SU-DHL-6 (cell line): Measurements from ENCODE around the gene RNF144A.

Source experiments
- H2AFZ ChIP-seq: fragments of 200-600 bp; sonication (generic); 2 replicates; pipeline ENCODE4 v1.6.1; 2014; ENCODE audit warnings: low read depth, mild to moderate bottlenecking, moderate library complexity, mixed read lengths, antibody characterized with exemption, low read length; ENCODE audit not compliant: severe bottlenecking
- H3F3A ChIP-seq: fragments of 200-600 bp; shearing (Covaris generic); 2 replicates; pipeline ENCODE4 v1.6.0; 2016; ENCODE audit warnings: antibody characterized with exemption, mild to moderate bottlenecking; ENCODE audit not compliant: insufficient read depth
- H3K27ac ChIP-seq: fragments of 200-600 bp; sonication (generic); 2 replicates; pipeline ENCODE4 v1.5.1; 2016; ENCODE audit warnings: low read depth, mild to moderate bottlenecking, low read length, moderate library complexity, mixed read lengths
- H3K27me3 ChIP-seq: fragments of 200-600 bp; sonication (generic), shearing (Covaris generic); 2 replicates; pipeline ENCODE4 v1.6.0; 2014; ENCODE audit warnings: mild to moderate bottlenecking, low read length
- H3K36me3 ChIP-seq: fragments of 200-600 bp; sonication (generic); 2 replicates; pipeline ENCODE4 v1.6.1; 2014; ENCODE audit warnings: mild to moderate bottlenecking, low read length, mixed read lengths
- H3K4me2 ChIP-seq: fragments of 300-600, 200-600 bp; shearing (Covaris generic), sonication (generic); 2 replicates; pipeline ENCODE4 v1.6.0; 2014; ENCODE audit warnings: low read length, low read depth, mild to moderate bottlenecking; ENCODE audit not compliant: poor library complexity, severe bottlenecking
- H3K4me3 ChIP-seq: fragments of 200-600 bp; sonication (generic); 2 replicates; pipeline ENCODE4 v1.5.1; 2014; ENCODE audit warnings: antibody characterized with exemption, low read length, mild to moderate bottlenecking, mixed read lengths; ENCODE audit not compliant: insufficient read depth, poor library complexity, severe bottlenecking
- H3K79me2 ChIP-seq: fragments of 200-600 bp; sonication (generic); 2 replicates; pipeline ENCODE4 v1.6.1; 2014; ENCODE audit warnings: mild to moderate bottlenecking, low read length, moderate library complexity; ENCODE audit not compliant: insufficient read depth
- H3K9ac ChIP-seq: fragments of 200-600 bp; sonication (generic); 2 replicates; pipeline ENCODE4 v1.7.0; 2014; ENCODE audit warnings: mild to moderate bottlenecking, low read length
- H3K9me2 ChIP-seq: fragments of 200-600 bp; sonication (generic); replicated peaks from 2 replicates; pipeline ENCODE4 v1.6.1; 2014; ENCODE audit warnings: low read length; ENCODE audit not compliant: insufficient read depth
- H3K9me3 ChIP-seq: fragments of 200-600 bp; sonication (generic); 2 replicates; pipeline ENCODE4 v1.6.1; 2014; ENCODE audit warnings: low read length, mixed read lengths; ENCODE audit not compliant: insufficient read depth
- H4K20me1 ChIP-seq: fragments of 200-600 bp; sonication (generic); 2 replicates; pipeline ENCODE4 v1.6.1; 2014; ENCODE audit warnings: low read depth, mild to moderate bottlenecking, antibody characterized with exemption, low read length, moderate library complexity, mixed read lengths
- CTCF ChIP-seq: fragments of 200-600 bp; sonication (generic); IDR thresholded peaks from one replicate; pipeline ENCODE4 v1.5.1; 2017; ENCODE audit warnings: antibody characterized with exemption, mild to moderate bottlenecking, low read length, moderate library complexity; ENCODE audit not compliant: insufficient read depth, poor library complexity, severe bottlenecking
- EZH2phosphoT487 ChIP-seq: fragments of 200-600 bp; sonication (generic), shearing (Covaris generic); conservative IDR thresholded peaks from 2 replicates; pipeline ENCODE4 v1.6.1; 2018; ENCODE audit warnings: mild to moderate bottlenecking, antibody characterized with exemption, low read length, moderate library complexity, mixed read lengths

Gene RNF144A

DNA sequence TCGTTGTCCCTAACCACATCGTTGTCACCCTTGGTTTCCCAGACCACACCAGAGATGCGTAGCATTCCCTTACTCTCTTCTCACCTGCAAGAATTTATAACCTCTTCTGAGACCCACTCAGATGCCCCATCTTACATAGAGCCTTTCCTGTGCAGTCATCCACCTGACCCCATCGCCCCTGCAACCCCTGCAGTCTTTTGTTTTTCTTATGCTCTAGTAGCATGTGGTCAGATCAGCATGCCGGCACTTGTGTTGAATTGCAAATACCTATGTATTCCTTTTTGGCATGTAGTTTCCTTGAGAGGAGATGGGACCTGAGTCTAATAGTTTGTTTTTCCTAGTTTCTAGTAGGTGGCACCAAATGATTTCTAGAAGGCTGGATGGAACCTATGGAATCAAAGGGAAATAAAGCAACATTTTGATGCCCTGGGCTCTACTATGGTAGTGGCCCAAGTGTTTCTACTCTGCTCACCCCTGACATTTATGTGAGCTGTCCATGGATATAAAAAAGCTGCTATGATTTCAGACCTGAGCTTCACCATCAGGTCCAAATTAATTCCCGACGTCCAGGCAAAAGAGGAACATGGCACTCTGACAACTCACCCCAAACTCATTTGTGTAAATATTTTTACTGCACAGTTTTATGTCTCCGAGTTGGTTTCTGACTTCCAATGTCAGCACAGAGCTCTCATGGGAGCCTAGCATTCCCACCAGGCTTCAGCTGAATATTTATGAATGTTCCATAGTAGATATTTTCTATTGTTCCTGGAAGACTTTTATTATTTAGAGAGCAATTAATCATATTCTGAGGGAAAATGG lies 143.6 kb downstream of the RNF144A start:
- H3K27me3 ChIP-seq, result no peaks in the 10 kb centered on the region
- TF ChIP-seq CTCF, result no peak
- no peak for TF ChIP-seq EZH2phosphoT487
- H3K4me3 ChIP-seq, result no peak overlapping the region
- no peaks in the 10 kb centered on the region for H3K36me3 ChIP-seq
- H2AFZ ChIP-seq, result no peak overlapping the region
- H3K9me3 ChIP-seq, result no peaks in the 10 kb centered on the region
- H3F3A ChIP-seq, result peaks cover 18% of the 10 kb centered on the region
- H3K27ac ChIP-seq, result no peak overlapping the region
- H3K4me2 ChIP-seq, result no peak overlapping the region
- no peaks in the 10 kb centered on the region for H3K9me2 ChIP-seq
- H3K79me2 ChIP-seq, result no peaks in the 10 kb centered on the region
- no peak overlapping the region for H3K9ac ChIP-seq
- no peaks in the 10 kb centered on the region for H4K20me1 ChIP-seq

GRCh38 chr2:7061450-7061789 lies 144.2 kb downstream of the RNF144A start:
- Histone ChIP-seq H3K27me3 (no peaks in the 10 kb centered on the region), H3K36me3 (no peaks in the 10 kb centered on the region), H3K27ac (no peak overlapping the region), H3K9ac (no peak overlapping the region), H2AFZ (no peak overlapping the region), H3K9me2 (no peaks in the 10 kb centered on the region), H3F3A (peaks cover 18% of the 10 kb centered on the region), H3K4me2 (no peak overlapping the region), H3K79me2 (no peaks in the 10 kb centered on the region), H3K9me3 (no peaks in the 10 kb centered on the region), H3K4me3 (no peak overlapping the region), H4K20me1 (no peaks in the 10 kb centered on the region)
- TF ChIP-seq EZH2phosphoT487, result no peak
- TF ChIP-seq CTCF, result no peak

DNA sequence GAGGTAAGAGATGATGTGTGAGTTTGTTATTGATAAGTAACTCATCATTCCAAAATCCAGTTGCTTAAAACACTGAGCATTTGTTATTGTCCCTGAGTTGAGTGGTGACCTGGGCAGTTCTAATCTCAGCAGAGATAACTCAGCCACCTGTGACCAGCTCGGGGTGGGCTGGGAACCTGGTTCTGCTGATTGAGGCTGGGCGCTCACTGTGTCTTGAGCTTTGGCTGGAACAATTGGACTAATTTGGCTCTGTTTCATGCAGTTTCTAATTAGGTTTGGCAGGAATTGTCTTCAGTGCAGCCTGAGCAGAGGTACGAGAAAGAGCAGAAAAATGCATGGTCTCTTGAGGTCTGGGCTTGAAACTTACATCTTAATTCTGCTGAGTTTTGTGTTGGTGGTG lies 144.7 kb downstream of the RNF144A start:
- H3K79me2 ChIP-seq, result no peaks in the 10 kb centered on the region
- H3F3A ChIP-seq, result peaks cover 18% of the 10 kb centered on the region
- no peaks in the 10 kb centered on the region for H3K9me2 ChIP-seq
- no peak overlapping the region for H3K27ac ChIP-seq
- no peaks in the 10 kb centered on the region for H3K36me3 ChIP-seq
- H4K20me1 ChIP-seq, result no peaks in the 10 kb centered on the region
- H3K4me2 ChIP-seq, result no peak overlapping the region
- no peaks in the 10 kb centered on the region for H3K9me3 ChIP-seq
- no peak overlapping the region for H3K9ac ChIP-seq
- no peak overlapping the region for H2AFZ ChIP-seq
- TF ChIP-seq EZH2phosphoT487 (no peak), CTCF (no peak)
- H3K4me3 ChIP-seq, result no peak overlapping the region
- no peaks in the 10 kb centered on the region for H3K27me3 ChIP-seq
